Neural progenitor cell (in vitro differentiated cells): ENCODE data around the gene FKBP9.

Experiments used
- EZH2 ChIP-seq: fragments of 200-600 bp; sonication (generic); IDR thresholded peaks from 2 replicates; pipeline ENCODE4 v1.6.1; 2017; ENCODE audit warnings: antibody characterized with exemption, mild to moderate bottlenecking, moderate library complexity
- EZH2phosphoT487 ChIP-seq: fragments of 200-600 bp; sonication (generic); IDR thresholded peaks from 2 replicates; pipeline ENCODE4 v1.6.1; 2017; ENCODE audit warnings: antibody characterized with exemption
- TF ChIP-seq, protein P1 (sequence below): fragments of 200-600 bp; sonication (generic); IDR thresholded peaks from 2 replicates; pipeline ENCODE4 v1.5.1; 2017; ENCODE audit warnings: antibody characterized with exemption, mild to moderate bottlenecking

DNA sequence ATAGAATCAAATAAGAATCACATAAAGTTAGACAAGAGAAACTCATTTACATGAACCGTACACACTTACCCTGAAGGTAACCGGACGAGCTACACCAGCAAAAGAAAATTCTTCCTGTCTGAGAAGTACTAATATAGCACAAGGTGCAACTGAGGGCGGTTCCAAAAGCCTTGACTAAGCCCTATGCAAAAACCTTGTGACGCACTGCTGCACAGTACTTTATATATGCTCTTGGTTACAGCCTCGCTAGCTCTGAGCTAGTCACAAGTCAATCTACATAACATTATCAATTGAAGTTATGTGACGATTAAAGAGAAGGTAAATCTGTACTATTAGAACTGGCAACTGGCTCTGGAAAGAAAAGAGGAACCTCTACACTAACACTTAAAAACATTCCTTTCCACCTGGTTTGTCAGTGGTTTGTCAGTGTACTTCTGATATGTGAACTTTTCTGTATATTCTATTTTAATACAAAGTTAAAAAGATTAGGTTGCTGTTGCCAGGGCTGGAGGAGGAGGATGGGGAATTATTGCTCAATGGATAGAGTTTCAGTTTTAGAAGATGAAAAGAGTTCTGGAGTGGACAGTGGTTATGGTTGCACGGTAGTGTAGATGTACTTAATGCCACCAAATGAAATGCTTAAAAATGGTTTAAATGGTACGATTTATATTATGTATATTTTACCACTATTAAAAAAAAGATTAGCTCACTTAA lies 83.7 kb downstream of the FKBP9 start:
- TF ChIP-seq, protein P1, sequence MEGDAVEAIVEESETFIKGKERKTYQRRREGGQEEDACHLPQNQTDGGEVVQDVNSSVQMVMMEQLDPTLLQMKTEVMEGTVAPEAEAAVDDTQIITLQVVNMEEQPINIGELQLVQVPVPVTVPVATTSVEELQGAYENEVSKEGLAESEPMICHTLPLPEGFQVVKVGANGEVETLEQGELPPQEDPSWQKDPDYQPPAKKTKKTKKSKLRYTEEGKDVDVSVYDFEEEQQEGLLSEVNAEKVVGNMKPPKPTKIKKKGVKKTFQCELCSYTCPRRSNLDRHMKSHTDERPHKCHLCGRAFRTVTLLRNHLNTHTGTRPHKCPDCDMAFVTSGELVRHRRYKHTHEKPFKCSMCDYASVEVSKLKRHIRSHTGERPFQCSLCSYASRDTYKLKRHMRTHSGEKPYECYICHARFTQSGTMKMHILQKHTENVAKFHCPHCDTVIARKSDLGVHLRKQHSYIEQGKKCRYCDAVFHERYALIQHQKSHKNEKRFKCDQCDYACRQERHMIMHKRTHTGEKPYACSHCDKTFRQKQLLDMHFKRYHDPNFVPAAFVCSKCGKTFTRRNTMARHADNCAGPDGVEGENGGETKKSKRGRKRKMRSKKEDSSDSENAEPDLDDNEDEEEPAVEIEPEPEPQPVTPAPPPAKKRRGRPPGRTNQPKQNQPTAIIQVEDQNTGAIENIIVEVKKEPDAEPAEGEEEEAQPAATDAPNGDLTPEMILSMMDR = no peak
- TF ChIP-seq EZH2phosphoT487 = no peak
- TF ChIP-seq EZH2 = no peak
